HepG2 (cell line): Measurements from ENCODE around the gene RAB6A. TPM values are rescaled to one million over a fixed set of nuclear protein-coding genes. Genes with fewer than 3 reads are reported as not detected.

Source experiments
- CCDC6 ChIP-seq: sonication (generic); formaldehyde crosslinking; IDR thresholded peaks from 2 replicates; pipeline ENCODE4 v1.8.1; 2022; ENCODE audit warnings: mild to moderate bottlenecking, missing genetic modification reagents, moderate library complexity
- LCORL ChIP-seq, 2 experiments: fragments of 450-650 bp in 1 of 2; sonication (generic) in 1 of 2; formaldehyde crosslinking in 1 of 2; IDR thresholded peaks; 2 replicates each; pipeline versions ENCODE4 v1.5.0 to v1.6.1; 2017 to 2020; ENCODE audit warnings: antibody characterized with exemption in 1 of 2, missing genetic modification reagents in 1 of 2
- TBX2 ChIP-seq: sonication (generic); formaldehyde crosslinking; IDR thresholded peaks from 2 replicates; pipeline ENCODE4 v1.5.0; 2020; ENCODE audit warnings: missing genetic modification reagents, mild to moderate bottlenecking, borderline replicate concordance
- ZEB1 ChIP-seq: IDR thresholded peaks from 2 replicates; pipeline ENCODE4 v1.6.1; 2012; ENCODE audit warnings: mild to moderate bottlenecking, low read depth, inconsistent platforms; ENCODE audit not compliant: insufficient replicate concordance
- ZNF44 ChIP-seq: sonication (generic); formaldehyde crosslinking; IDR thresholded peaks from 2 replicates; pipeline ENCODE4 v1.5.1; 2020; ENCODE audit warnings: mild to moderate bottlenecking, missing genetic modification reagents
- ZNF556 ChIP-seq: sonication (generic); formaldehyde crosslinking; IDR thresholded peaks from 2 replicates; pipeline ENCODE4 v1.4.0; 2020; ENCODE audit warnings: mild to moderate bottlenecking, missing genetic modification reagents, borderline replicate concordance
- ZNF7 ChIP-seq: IDR thresholded peaks from 2 replicates; pipeline ENCODE4 v1.6.1; 2016; ENCODE audit warnings: missing biosample characterization, missing genetic modification reagents
- polyA plus RNA-seq, 8 experiments: library from polyadenylated mRNA; depleted of rRNA in 3 of 8; stranded (reverse) in 7 of 8; unstranded in 1 of 8; fragments of >200 nt; fragmentation: Illumina TruSeq in 4 of 8; extraction: Trizol in 4 of 8; gene quantifications; 2 replicates each; pipeline versions ENCODE4 v1.2.1 to v1.2.3, GENCODE V29; 2011 to 2016; ENCODE audit warnings: low read depth in 4 of 8, missing spikeins in 1 of 8, mixed read lengths in 1 of 8; ENCODE audit not compliant: insufficient read depth in 1 of 8
- total RNA-seq, 5 experiments: library from RNA; depleted of rRNA; stranded (reverse); fragments of >200 nt; fragmentation: Illumina TruSeq; extraction: Trizol; gene quantifications; 2 replicates each; pipeline ENCODE4 v1.2.3, GENCODE V29; 2016; ENCODE audit warnings: low read depth in 1 of 5
- TF ChIP-seq, protein P1 (sequence below): sonication (generic); formaldehyde crosslinking; IDR thresholded peaks from one replicate; pipeline ENCODE4 v1.5.1; 2020; ENCODE audit warnings: mild to moderate bottlenecking, missing genetic modification reagents; ENCODE audit errors: not compliant biosample characterization
- TF ChIP-seq, protein P2 (sequence below): IDR thresholded peaks from 2 replicates; pipeline ENCODE4 v1.6.1; 2016; ENCODE audit warnings: low read depth, borderline replicate concordance
- TF ChIP-seq, protein P3 (sequence below): sonication (generic); formaldehyde crosslinking; IDR thresholded peaks from 2 replicates; pipeline ENCODE4 v1.8.0; 2022; ENCODE audit warnings: mild to moderate bottlenecking, missing genetic modification reagents, moderate library complexity

RAB6A gene
- total and polyA plus RNA-seq, 2 of the 13 experiments (the other 11 are each of a cell fraction or from before 2014, with no cell fraction given) = 74.3 to 121 TPM

DNA sequence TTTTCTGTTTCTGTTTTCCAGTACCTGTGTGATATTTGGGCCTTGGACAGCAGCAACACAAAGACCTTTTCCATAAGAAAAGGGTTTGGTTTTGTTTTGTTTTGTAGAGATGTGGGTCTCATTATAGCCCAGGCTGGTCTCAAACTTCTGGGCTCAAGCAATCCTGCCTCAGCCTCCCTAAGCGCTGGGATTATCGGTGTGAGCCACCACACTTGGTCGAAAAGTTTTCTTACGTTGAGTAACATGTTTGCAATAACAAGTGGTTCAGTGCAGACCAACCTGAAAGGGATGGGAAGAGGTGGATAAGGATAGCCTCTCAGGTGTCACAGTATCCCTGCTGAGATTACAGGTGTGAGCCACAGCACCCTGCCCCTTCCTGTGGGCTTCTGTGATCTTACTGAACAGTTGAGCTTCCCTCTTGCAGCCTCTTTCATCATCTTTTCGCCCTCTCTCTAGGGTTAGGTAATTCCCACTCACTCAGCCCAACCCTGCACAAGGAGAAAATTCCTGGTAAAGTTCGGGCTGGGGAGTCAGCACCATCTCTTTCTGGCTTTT, 23.3 kb upstream of the RAB6A start (continued):
- TF ChIP-seq, protein P1, sequence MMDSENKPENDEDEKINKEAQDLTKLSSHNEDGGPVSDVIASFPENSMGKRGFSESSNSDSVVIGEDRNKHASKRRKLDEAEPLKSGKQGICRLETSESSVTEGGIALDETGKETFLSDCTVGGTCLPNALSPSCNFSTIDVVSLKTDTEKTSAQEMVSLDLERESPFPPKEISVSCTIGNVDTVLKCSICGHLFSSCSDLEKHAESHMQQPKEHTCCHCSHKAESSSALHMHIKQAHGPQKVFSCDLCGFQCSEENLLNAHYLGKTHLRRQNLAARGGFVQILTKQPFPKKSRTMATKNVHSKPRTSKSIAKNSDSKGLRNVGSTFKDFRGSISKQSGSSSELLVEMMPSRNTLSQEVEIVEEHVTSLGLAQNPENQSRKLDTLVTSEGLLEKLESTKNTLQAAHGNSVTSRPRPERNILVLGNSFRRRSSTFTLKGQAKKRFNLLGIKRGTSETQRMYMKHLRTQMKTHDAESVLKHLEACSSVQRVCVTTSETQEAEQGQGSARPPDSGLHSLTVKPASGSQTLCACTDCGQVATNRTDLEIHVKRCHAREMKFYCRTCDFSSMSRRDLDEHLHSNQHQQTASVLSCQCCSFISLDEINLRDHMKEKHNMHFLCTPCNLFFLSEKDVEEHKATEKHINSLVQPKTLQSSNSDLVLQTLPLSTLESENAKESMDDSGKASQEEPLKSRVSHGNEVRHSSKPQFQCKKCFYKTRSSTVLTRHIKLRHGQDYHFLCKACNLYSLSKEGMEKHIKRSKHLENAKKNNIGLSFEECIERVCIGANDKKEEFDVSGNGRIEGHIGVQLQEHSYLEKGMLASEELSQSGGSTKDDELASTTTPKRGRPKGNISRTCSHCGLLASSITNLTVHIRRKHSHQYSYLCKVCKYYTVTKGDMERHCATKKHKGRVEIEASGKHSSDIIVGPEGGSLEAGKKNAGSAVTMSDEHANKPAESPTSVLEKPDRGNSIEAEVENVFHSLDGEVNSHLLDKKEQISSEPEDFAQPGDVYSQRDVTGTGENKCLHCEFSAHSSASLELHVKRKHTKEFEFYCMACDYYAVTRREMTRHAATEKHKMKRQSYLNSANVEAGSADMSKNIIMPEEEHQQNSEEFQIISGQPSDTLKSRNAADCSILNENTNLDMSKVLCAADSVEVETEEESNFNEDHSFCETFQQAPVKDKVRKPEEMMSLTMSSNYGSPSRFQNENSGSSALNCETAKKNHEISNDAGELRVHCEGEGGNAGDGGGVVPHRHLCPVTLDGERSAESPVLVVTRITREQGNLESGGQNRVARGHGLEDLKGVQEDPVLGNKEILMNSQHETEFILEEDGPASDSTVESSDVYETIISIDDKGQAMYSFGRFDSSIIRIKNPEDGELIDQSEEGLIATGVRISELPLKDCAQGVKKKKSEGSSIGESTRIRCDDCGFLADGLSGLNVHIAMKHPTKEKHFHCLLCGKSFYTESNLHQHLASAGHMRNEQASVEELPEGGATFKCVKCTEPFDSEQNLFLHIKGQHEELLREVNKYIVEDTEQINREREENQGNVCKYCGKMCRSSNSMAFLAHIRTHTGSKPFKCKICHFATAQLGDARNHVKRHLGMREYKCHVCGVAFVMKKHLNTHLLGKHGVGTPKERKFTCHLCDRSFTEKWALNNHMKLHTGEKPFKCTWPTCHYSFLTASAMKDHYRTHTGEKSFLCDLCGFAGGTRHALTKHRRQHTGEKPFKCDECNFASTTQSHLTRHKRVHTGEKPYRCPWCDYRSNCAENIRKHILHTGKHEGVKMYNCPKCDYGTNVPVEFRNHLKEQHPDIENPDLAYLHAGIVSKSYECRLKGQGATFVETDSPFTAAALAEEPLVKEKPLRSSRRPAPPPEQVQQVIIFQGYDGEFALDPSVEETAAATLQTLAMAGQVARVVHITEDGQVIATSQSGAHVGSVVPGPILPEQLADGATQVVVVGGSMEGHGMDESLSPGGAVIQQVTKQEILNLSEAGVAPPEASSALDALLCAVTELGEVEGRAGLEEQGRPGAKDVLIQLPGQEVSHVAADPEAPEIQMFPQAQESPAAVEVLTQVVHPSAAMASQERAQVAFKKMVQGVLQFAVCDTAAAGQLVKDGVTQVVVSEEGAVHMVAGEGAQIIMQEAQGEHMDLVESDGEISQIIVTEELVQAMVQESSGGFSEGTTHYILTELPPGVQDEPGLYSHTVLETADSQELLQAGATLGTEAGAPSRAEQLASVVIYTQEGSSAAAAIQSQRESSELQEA (CRISPR knock-in tag) = no peak
- peak; percentile 80 for TF ChIP-seq ZNF7 (CRISPR knock-in tag)
- peak; percentile 88 for TF ChIP-seq CCDC6 (CRISPR knock-in tag)
- no peak for TF ChIP-seq ZNF44
- TF ChIP-seq, protein P2, sequence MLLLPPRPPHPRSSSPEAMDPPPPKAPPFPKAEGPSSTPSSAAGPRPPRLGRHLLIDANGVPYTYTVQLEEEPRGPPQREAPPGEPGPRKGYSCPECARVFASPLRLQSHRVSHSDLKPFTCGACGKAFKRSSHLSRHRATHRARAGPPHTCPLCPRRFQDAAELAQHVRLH (CRISPR knock-in tag) = 0 out of 2 replicates have a peak, but pooled peaks have one; percentile 49
- peak; percentile 53; the same call in 1 of the 2 replicates for TF ChIP-seq TBX2 (CRISPR knock-in tag)
- TF ChIP-seq ZNF556 (CRISPR knock-in tag) = peak; percentile 51; the same call in 1 of the 2 replicates
- peak; percentile 89 for TF ChIP-seq ZEB1
- TF ChIP-seq, protein P3, sequence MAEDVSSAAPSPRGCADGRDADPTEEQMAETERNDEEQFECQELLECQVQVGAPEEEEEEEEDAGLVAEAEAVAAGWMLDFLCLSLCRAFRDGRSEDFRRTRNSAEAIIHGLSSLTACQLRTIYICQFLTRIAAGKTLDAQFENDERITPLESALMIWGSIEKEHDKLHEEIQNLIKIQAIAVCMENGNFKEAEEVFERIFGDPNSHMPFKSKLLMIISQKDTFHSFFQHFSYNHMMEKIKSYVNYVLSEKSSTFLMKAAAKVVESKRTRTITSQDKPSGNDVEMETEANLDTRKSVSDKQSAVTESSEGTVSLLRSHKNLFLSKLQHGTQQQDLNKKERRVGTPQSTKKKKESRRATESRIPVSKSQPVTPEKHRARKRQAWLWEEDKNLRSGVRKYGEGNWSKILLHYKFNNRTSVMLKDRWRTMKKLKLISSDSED (CRISPR knock-in tag) = no peak
- TF ChIP-seq LCORL (IDR thresholded peaks at IDR 0.05) = no peak
- TF ChIP-seq LCORL (CRISPR knock-in tag; IDR thresholded peaks at IDR 0.05) = peak; percentile 34; the same call in 1 of the 2 replicates
